SK-N-MC (cell line): ENCODE results near the gene LYPD1.
"Not testable (repeated sequence)": the region's sequence is repeated elsewhere in the genome, so short reads cannot be mapped to it uniquely, and the experiment has no call there.

Experiments
- DNase-seq: peaks from one replicate; pipeline ENCODE4 v3.0.0-alpha.2; 2011; ENCODE audit warnings: low read depth, low spot score
- H3K27ac ChIP-seq: fragments of 200-600 bp; sonication (generic); 2 replicates; pipeline ENCODE4 v1.5.1; 2016; ENCODE audit warnings: mixed run types
- H3K36me3 ChIP-seq: fragments of 200-600 bp; sonication (generic); 2 replicates; pipeline ENCODE4 v1.6.1; 2017; ENCODE audit warnings: antibody characterized with exemption, low read length, mixed read lengths; ENCODE audit not compliant: insufficient read depth
- H3K4me3 ChIP-seq: fragments of 200-600 bp; sonication (generic); 2 replicates; pipeline ENCODE4 v1.5.1; 2016
- H3K9ac ChIP-seq: fragments of 200-600 bp; sonication (generic); 2 replicates; pipeline ENCODE4 v1.8.0; 2017; ENCODE audit warnings: mixed run types, mixed read lengths; ENCODE audit not compliant: insufficient read length
- H3K9me3 ChIP-seq: fragments of 200-600 bp; sonication (generic); 2 replicates; pipeline ENCODE4 v1.6.1; 2017; ENCODE audit warnings: low read depth, mild to moderate bottlenecking, antibody characterized with exemption, low read length, moderate library complexity, mixed read lengths
- EZH2 ChIP-seq: fragments of 200-600 bp; sonication (generic); IDR thresholded peaks from one replicate; pipeline ENCODE4 v1.6.1; 2017; ENCODE audit warnings: antibody characterized with exemption
- FOXP2 ChIP-seq: optimal IDR thresholded peaks from 2 replicates; pipeline ENCODE3; 2011; ENCODE audit warnings: mild to moderate bottlenecking, moderate library complexity; ENCODE audit not compliant: insufficient read depth; ENCODE audit errors: extremely low read length, control extremely low read depth
- POLR2AphosphoS5 ChIP-seq: IDR thresholded peaks from 2 replicates; pipeline ENCODE4 v1.6.1; 2012; ENCODE audit warnings: mild to moderate bottlenecking, low read depth, low read length, borderline replicate concordance

The LYPD1 gene, protein sequence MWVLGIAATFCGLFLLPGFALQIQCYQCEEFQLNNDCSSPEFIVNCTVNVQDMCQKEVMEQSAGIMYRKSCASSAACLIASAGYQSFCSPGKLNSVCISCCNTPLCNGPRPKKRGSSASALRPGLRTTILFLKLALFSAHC

GRCh38 chr2:132669908-132670495 is at the start of gene LYPD1:
LYPD1 (minus strand) TSS chr2:132670205; CDS start chr2:132669932, 273 bp downstream.
- TF ChIP-seq FOXP2 (no peak), EZH2 (no peak), POLR2AphosphoS5 (peak; percentile 66; the same call in 1 of the 2 replicates)
- Histone ChIP-seq H3K36me3 (peaks cover 30% of the 10 kb centered on the region), H3K27ac (no peak within 1 kb of the TSS), H3K9me3 (no peaks in the 10 kb centered on the region), H3K9ac (peak within 1 kb of the TSS; percentile 74), H3K4me3 (peak within 1 kb of the TSS; percentile 88)
- DNase-seq: no peak

DNA sequence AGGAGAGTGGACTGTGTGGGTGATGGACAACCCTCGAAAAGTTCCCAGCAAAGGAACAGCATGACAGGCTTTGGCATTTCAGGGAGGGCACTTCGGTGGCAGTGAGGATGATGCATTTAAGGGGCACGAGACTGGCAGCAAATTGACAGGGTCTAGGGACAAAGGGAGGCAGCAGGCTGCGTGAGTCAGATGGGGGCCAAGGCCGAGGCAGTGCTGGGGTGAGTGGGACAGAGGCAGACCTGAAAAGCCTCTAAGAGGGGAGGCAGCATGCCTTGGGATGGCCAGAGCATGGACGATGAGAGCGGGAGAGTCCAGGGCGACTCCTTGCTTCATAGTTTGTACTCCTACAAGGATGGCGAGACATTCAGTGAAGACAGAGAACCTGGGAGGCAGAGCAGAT is 49.5 kb upstream of the LYPD1 start:
- Histone ChIP-seq H3K36me3 (no peaks in the 10 kb centered on the region), H3K4me3 (no peak overlapping the region), H3K9ac (no peak overlapping the region), H3K27ac (no peak overlapping the region), H3K9me3 (no peaks in the 10 kb centered on the region)
- no peak for DNase-seq
- TF ChIP-seq FOXP2: no peak
- TF ChIP-seq POLR2AphosphoS5: no peak
- TF ChIP-seq EZH2: no peak

- Histone ChIP-seq H3K4me3 (no peak overlapping the region), H3K27ac (no peak overlapping the region), H3K9me3 (no peaks in the 10 kb centered on the region), H3K9ac (no peak overlapping the region), H3K36me3 (no peaks in the 10 kb centered on the region)
- no peak for DNase-seq
- TF ChIP-seq POLR2AphosphoS5 (no peak), FOXP2 (no peak), EZH2 (no peak)
Measured at GRCh38 chr2:132716954-132717353, 46.9 kb upstream of the LYPD1 start.

- Histone ChIP-seq H3K9me3 (no peaks in the 10 kb centered on the region), H3K4me3 (no peak overlapping the region), H3K9ac (no peak overlapping the region), H3K36me3 (no peaks in the 10 kb centered on the region), H3K27ac (no peak overlapping the region)
- no peak for TF ChIP-seq POLR2AphosphoS5
- TF ChIP-seq FOXP2: no peak
- DNase-seq: no peak
Measured at GRCh38 chr2:132715386-132716351, 45.7 kb upstream of the LYPD1 start.

DNA sequence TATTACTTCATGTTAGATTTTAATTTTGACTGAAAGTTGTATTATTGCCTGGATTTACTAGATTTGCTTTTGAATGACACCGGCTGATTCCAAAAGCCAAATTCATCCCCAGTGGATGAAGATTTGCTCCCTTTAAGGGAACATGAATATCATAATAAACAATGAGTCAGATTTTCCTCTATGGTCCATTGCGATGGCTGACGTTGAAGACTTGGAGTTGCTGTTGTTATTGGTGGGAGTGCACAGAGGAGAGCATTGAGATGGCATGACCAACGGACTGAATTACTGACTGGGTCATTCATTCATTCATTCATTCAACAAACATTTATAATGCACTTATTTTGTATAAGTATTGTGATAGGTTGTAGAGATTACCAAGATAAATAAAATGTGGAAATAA is 33.4 kb upstream of the LYPD1 start:
- no peak for TF ChIP-seq POLR2AphosphoS5
- no peak for TF ChIP-seq FOXP2
- TF ChIP-seq EZH2: no peak
- no peak for DNase-seq
- no peak overlapping the region for H3K9ac ChIP-seq
- no peak overlapping the region for H3K4me3 ChIP-seq
- H3K27ac ChIP-seq: no peak overlapping the region
- no peaks in the 10 kb centered on the region for H3K9me3 ChIP-seq
- H3K36me3 ChIP-seq: no peaks in the 10 kb centered on the region

GRCh38 chr2:132701810-132702209 is 31.8 kb upstream of the LYPD1 start:
- TF ChIP-seq EZH2 (no peak), FOXP2 (no peak), POLR2AphosphoS5 (no peak)
- no peak for DNase-seq

GRCh38 chr2:132699802-132700201 is 29.8 kb upstream of the LYPD1 start:
- H3K9ac ChIP-seq, H3K36me3 ChIP-seq, H3K9me3 ChIP-seq, DNase-seq, H3K4me3 ChIP-seq, H3K27ac ChIP-seq: not testable (repeated sequence)

More at GRCh38 chr2:132701810-132702209, 31.8 kb upstream of the LYPD1 start:
- no peak overlapping the region for H3K9ac ChIP-seq
- no peaks in the 10 kb centered on the region for H3K9me3 ChIP-seq
- no peak overlapping the region for H3K27ac ChIP-seq
- H3K4me3 ChIP-seq: no peak overlapping the region
- no peaks in the 10 kb centered on the region for H3K36me3 ChIP-seq

DNA sequence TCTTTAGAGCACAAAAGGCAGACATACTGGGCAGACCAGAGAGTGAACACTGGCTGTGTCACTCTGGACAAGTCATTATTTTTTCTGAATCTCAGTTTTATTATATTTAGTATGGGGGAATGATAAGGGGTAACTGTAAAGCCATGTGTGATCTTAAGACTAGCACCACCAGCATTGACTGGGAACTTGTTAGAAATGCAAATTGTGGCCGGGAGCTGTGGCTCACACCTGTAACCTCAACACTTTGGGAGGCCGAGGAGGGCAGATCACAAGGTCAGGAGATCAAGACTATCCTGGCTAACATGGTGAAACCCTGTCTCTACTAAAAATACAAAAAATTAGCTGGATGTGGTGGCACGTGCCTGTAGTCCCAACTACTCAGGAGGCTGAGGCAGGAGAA is 28.3 kb upstream of the LYPD1 start:
- H3K9ac ChIP-seq, H3K27ac ChIP-seq, DNase-seq, H3K36me3 ChIP-seq, H3K9me3 ChIP-seq: not testable (repeated sequence)
- 0 out of 2 replicates have a peak overlapping the region, but pooled peaks have one; percentile 30 for H3K4me3 ChIP-seq
